Psoas muscle (tissue), 8 donors: ENCODE results near the gene FAM131A. TPM values are rescaled to one million over a fixed set of nuclear protein-coding genes. Genes with fewer than 3 reads are reported as not detected.

Experiments
- ATAC-seq, 4 donors: fragments of 200-7000 bp; cut with Tn5 transposase; one replicate each; pipeline ENCODE4 v1.9.1; 2020; ENCODE audit warnings: moderate library complexity in 3 of 4, mild to moderate bottlenecking in 2 of 4
- DNase-seq, 2 donors: peaks; one replicate each; pipeline ENCODE4 v3.0.0-alpha.2; 2020
- H3K27ac ChIP-seq: fragments of 200-600 bp; one replicate; pipeline ENCODE4 v1.8.0; 2022
- H3K27me3 ChIP-seq, 3 donors: fragments of 200-600 bp in 1 of 3; one replicate each; pipeline versions ENCODE4 v1.6.1 to v1.8.0; 2013 to 2022; ENCODE audit warnings: low read length in 2 of 3, mild to moderate bottlenecking in 2 of 3, moderate library complexity in 1 of 3; ENCODE audit not compliant: insufficient read depth in 3 of 3
- H3K36me3 ChIP-seq, 2 donors: fragments of 200-600 bp in 1 of 2; one replicate each; pipeline versions ENCODE4 v1.6.1 to v1.8.0; 2013 to 2022; ENCODE audit warnings: low read depth in 1 of 2, mild to moderate bottlenecking in 1 of 2, moderate library complexity in 1 of 2; ENCODE audit not compliant: insufficient read depth in 1 of 2
- H3K4me1 ChIP-seq: fragments of 200-600 bp; one replicate; pipeline ENCODE4 v1.8.0; 2022
- H3K4me3 ChIP-seq: fragments of 200-600 bp; one replicate; pipeline ENCODE4 v1.8.0; 2022; ENCODE audit warnings: mild to moderate bottlenecking
- H3K9me3 ChIP-seq: fragments of 200-600 bp; one replicate; pipeline ENCODE4 v1.8.0; 2022
- CTCF ChIP-seq: fragments of 200-600 bp; IDR thresholded peaks from one replicate; pipeline ENCODE4 v1.8.0; 2022; ENCODE audit warnings: antibody characterized with exemption
- WGBS, 3 donors: extraction: QIAGEN DNeasy Blood & Tissue Kit; methylation state at CpG; one replicate each; pipeline versions ENCODE4 v1.1.6 to v1.1.7; 2013; 5-methylcytosine and 5-hydroxymethylcytosine counted together
- intact Hi-C, 2 donors: fragments of 100-400 bp; cut with DNase I; formaldehyde crosslinking; loops; one replicate each; pipeline versions ENCODE4 v1.11.0 to v1.14.2; 2022
- polyA plus RNA-seq, 3 donors: library from polyadenylated mRNA; stranded (reverse); fragments of 200-250 nt; gene quantifications; one replicate each; pipeline ENCODE4 v1.2.3, GENCODE V29; 2013
- total RNA-seq, 4 donors: library from RNA; stranded (reverse); fragmentation: NEBNext Ultra II Directional in 2 of 4; extraction: Animal tissue kit (Norgen Biotek cat#: 25700) in 2 of 4; gene quantifications; one replicate each; pipeline versions ENCODE4 v1.2.1 to v1.2.4, GENCODE V29; 2021 to 2023
- donor health status: healthy with polysubstance abuse.
- donor health status: DM: no; HTN: no; CAD: no; lungs with moderate emphysema.
- donor health status: Bipolar disorder and iron deficiency.
- donor health status: healthy.
- donor health status: DM: yes; HTN: yes; CAD: no.
- donor health status: DM: no; HTN: no; CAD: no.
- donor health status: DM: no; HTN: no; CAD: no.
- donor health status: DM: yes; HTN: yes; CAD: no.

The FAM131A gene
- total and polyA plus RNA-seq, 7 donors, result 12.6 to 26.8 (median 13.9) TPM

GRCh38 chr3:184386047-184386806 lies 48.8 kb downstream of the FAM131A start:
- no peak for ATAC-seq
- peaks cover 2% of the 10 kb centered on the region for H3K4me1 ChIP-seq
- 77 to 83% (median 80%) methylated on average over 34 to 37 of the region's 37 CpGs for WGBS, 3 donors
- H3K9me3 ChIP-seq, result no peaks in the 10 kb centered on the region
- no peak for DNase-seq
- peaks cover 0 to 7% (median 0%) of the 10 kb centered on the region in 3 donors for H3K27me3 ChIP-seq
- peaks cover 0 to 26% of the 10 kb centered on the region in 2 donors for H3K36me3 ChIP-seq
- no peak for TF ChIP-seq CTCF
- intact Hi-C loops, result no loop called here
- no peak overlapping the region for H3K27ac ChIP-seq
- no peak overlapping the region for H3K4me3 ChIP-seq

GRCh38 chr3:184387174-184387714 lies 49.8 kb downstream of the FAM131A start:
- Histone ChIP-seq H3K4me1 (no peaks in the 10 kb centered on the region), H3K4me3 (no peak overlapping the region), H3K27me3 (no peaks in the 10 kb centered on the region), H3K36me3 (peaks cover 0 to 26% of the 10 kb centered on the region in 2 donors), H3K9me3 (no peaks in the 10 kb centered on the region), H3K27ac (no peak overlapping the region)
- no peak for DNase-seq
- TF ChIP-seq CTCF, result no peak
- WGBS, 3 donors, result 89 to 95% (median 90%) methylated on average over 11 to 12 of the region's 12 CpGs
- intact Hi-C loops, result no loop called here
- no peak for ATAC-seq

- no peaks in the 10 kb centered on the region for H3K4me1 ChIP-seq
- no peak overlapping the region for H3K27ac ChIP-seq
- no peaks in the 10 kb centered on the region for H3K9me3 ChIP-seq
- WGBS, 3 donors, result 74 to 81% (median 77%) methylated on average over 8 of the region's 8 CpGs
- ATAC-seq, result no peak
- peaks cover 0 to 26% of the 10 kb centered on the region in 2 donors for H3K36me3 ChIP-seq
- TF ChIP-seq CTCF, result no peak
- intact Hi-C loops, result no loop called here
- no peak overlapping the region for H3K4me3 ChIP-seq
- no peaks in the 10 kb centered on the region for H3K27me3 ChIP-seq
- no peak for DNase-seq
Observed at GRCh38 chr3:184388164-184388935, 51.0 kb downstream of the FAM131A start.

GRCh38 chr3:184388936-184389230 lies 51.5 kb downstream of the FAM131A start:
- Histone ChIP-seq H3K27me3 (no peaks in the 10 kb centered on the region), H3K4me1 (no peaks in the 10 kb centered on the region), H3K4me3 (no peak overlapping the region), H3K9me3 (no peaks in the 10 kb centered on the region), H3K36me3 (peaks cover 0 to 26% of the 10 kb centered on the region in 2 donors), H3K27ac (no peak overlapping the region)
- DNase-seq, result no peak
- ATAC-seq, result no peak
- intact Hi-C loops, result no loop called here
- WGBS, 3 donors, result 77 to 86% (median 79%) methylated on average over 8 of the region's 8 CpGs
- no peak for TF ChIP-seq CTCF
